PC-3 (cell line): ENCODE results near the gene ADI1. TPM values are rescaled to one million over a fixed set of nuclear protein-coding genes. Genes with fewer than 3 reads are reported as not detected.
A peak's percentile ranks its signal among the peaks of the same experiment; 100 is the strongest.

Experiments
- ATAC-seq: fragments of 200-7000 bp; cut with Tn5 transposase; 2 replicates; pipeline ENCODE4 v1.9.1; 2020; ENCODE audit warnings: mild to moderate bottlenecking, moderate library complexity
- BruUV-seq: library from RNA; stranded (reverse); fragments of 400-500 nt; replicated peaks from 2 replicates; lab custom pipeline; 2021; lab: Mats Ljungman, UMichigan
- CTCF ChIA-PET: fragments of 300-600 bp; sonication (Branson Sonifier 250); formaldehyde crosslinking; loops from one replicate; lab custom pipeline; 2022; ENCODE audit warnings: antibody characterized with exemption; lab: Charles Lee
- POLR2A ChIA-PET: fragments of 300-600 bp; sonication (Branson Sonifier 250); formaldehyde crosslinking; loops from one replicate; lab custom pipeline; 2022; ENCODE audit warnings: antibody characterized with exemption; ENCODE audit not compliant: unreplicated experiment; lab: Charles Lee
- DNase-seq: peaks from one replicate; pipeline ENCODE4 v3.0.0-alpha.2; 2015
- H2AFZ ChIP-seq: fragments of 300-600 bp; sonication (generic); 2 replicates; pipeline ENCODE4 v1.6.0; 2016; ENCODE audit warnings: antibody characterized with exemption, low read length
- H3F3A ChIP-seq: fragments of 300-600 bp; sonication (generic); one replicate; pipeline ENCODE4 v1.6.0; 2017; ENCODE audit warnings: antibody characterized with exemption, low read length, control low read depth, mild to moderate bottlenecking; ENCODE audit not compliant: unreplicated experiment
- H3K27ac ChIP-seq: fragments of 300-600 bp; sonication (generic); 2 replicates; pipeline ENCODE4 v1.5.1; 2016; ENCODE audit warnings: mild to moderate bottlenecking, low read length
- H3K27me3 ChIP-seq: fragments of 300-600 bp; sonication (generic); 2 replicates; pipeline ENCODE4 v1.6.1; 2016; ENCODE audit warnings: low read length, mixed read lengths
- H3K36me3 ChIP-seq: fragments of 300-600 bp; sonication (generic); 2 replicates; pipeline ENCODE4 v1.6.1; 2016; ENCODE audit warnings: low read depth, mixed run types, low read length, mixed read lengths
- H3K4me1 ChIP-seq: fragments of 300-600 bp; sonication (generic); 2 replicates; pipeline ENCODE4 v1.5.1; 2016; ENCODE audit warnings: low read length; ENCODE audit not compliant: insufficient read depth
- H3K4me2 ChIP-seq: fragments of 300-600 bp; sonication (generic); 2 replicates; pipeline ENCODE4 v1.6.0; 2016; ENCODE audit warnings: low read length
- H3K4me3 ChIP-seq: fragments of 300-600 bp; sonication (generic); 2 replicates; pipeline ENCODE4 v1.5.1; 2016; ENCODE audit warnings: mild to moderate bottlenecking, low read length, mixed read lengths
- H3K79me2 ChIP-seq: fragments of 300-600 bp; sonication (generic); 2 replicates; pipeline ENCODE4 v1.6.1; 2017; ENCODE audit warnings: low read length, mixed read lengths
- H3K9ac ChIP-seq: fragments of 300-600 bp; sonication (generic); 2 replicates; pipeline ENCODE4 v1.6.0; 2016; ENCODE audit warnings: mild to moderate bottlenecking, low read length
- H3K9me2 ChIP-seq: fragments of 300-600 bp; sonication (generic); replicated peaks from 2 replicates; pipeline ENCODE4 v1.6.1; 2016; ENCODE audit warnings: mixed run types, low read length, mixed read lengths
- H3K9me3 ChIP-seq: fragments of 300-600 bp; sonication (generic); 2 replicates; pipeline ENCODE4 v1.6.1; 2016; ENCODE audit warnings: low read length, mixed read lengths
- H4K20me1 ChIP-seq: fragments of 300-600 bp; sonication (generic); 2 replicates; pipeline ENCODE4 v1.6.1; 2016; ENCODE audit warnings: low read length, mixed read lengths
- EZH2 ChIP-seq: fragments of 300-600 bp; sonication (generic); IDR thresholded peaks from one replicate; pipeline ENCODE4 v1.6.1; 2017; ENCODE audit warnings: antibody characterized with exemption, mild to moderate bottlenecking, low read length; ENCODE audit not compliant: unreplicated experiment
- EZH2phosphoT487 ChIP-seq: fragments of 300-600 bp; sonication (generic); IDR thresholded peaks from 2 replicates; pipeline ENCODE4 v1.6.1; 2018; ENCODE audit warnings: mild to moderate bottlenecking, antibody characterized with exemption, low read length, borderline replicate concordance
- intact Hi-C: fragments of 100-400 bp; cut with micrococcal nuclease; formaldehyde crosslinking; loops from 2 replicates; pipeline ENCODE4 v1.9.0; 2023
- total RNA-seq: library from RNA; depleted of rRNA; stranded (reverse); fragments of >200 nt; gene quantifications from 2 replicates; pipeline ENCODE4 v1.2.3, GENCODE V29; 2014
- TF ChIP-seq, protein P1 (sequence below): fragments of 300-600 bp; sonication (generic); conservative IDR thresholded peaks from 2 replicates; pipeline ENCODE4 v1.5.1; 2017; ENCODE audit warnings: antibody characterized with exemption, low read depth, mild to moderate bottlenecking, low read length

ADI1 gene
- total RNA-seq, 1 experiment from 2014 or later, result 97.8 TPM

DNA sequence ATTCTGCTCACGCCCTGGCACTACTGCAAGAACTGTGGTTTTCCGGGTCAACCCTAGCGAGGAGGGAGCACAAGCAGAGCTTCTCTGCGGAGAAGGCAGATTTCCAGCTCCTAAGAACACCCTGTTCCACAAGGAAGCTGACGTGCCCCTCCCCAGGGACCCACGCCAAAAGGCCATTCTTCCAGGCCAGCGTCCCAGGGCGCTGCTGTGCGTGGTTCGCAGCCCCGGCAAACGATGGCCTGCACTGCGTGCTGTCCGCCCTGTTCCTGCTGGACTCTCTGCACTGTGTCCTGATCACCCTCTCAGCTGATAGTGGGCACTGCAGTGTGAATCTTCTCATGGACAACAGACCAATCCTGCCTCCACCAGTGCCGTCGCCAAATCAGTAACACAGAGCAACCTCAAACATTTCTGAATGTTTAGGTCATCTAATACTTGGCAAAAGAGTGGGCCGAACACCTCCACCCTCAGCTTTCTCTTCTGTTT, 49.1 kb downstream of the ADI1 start:
- TF ChIP-seq, protein P1, sequence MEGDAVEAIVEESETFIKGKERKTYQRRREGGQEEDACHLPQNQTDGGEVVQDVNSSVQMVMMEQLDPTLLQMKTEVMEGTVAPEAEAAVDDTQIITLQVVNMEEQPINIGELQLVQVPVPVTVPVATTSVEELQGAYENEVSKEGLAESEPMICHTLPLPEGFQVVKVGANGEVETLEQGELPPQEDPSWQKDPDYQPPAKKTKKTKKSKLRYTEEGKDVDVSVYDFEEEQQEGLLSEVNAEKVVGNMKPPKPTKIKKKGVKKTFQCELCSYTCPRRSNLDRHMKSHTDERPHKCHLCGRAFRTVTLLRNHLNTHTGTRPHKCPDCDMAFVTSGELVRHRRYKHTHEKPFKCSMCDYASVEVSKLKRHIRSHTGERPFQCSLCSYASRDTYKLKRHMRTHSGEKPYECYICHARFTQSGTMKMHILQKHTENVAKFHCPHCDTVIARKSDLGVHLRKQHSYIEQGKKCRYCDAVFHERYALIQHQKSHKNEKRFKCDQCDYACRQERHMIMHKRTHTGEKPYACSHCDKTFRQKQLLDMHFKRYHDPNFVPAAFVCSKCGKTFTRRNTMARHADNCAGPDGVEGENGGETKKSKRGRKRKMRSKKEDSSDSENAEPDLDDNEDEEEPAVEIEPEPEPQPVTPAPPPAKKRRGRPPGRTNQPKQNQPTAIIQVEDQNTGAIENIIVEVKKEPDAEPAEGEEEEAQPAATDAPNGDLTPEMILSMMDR, result no peak
- TF ChIP-seq EZH2phosphoT487, result no peak
- Histone ChIP-seq H4K20me1 (no peaks in the 10 kb centered on the region), H3K4me3 (no peak overlapping the region), H3K9ac (no peak overlapping the region), H3K4me1 (peaks cover 9% of the 10 kb centered on the region), H3K36me3 (peaks cover 8% of the 10 kb centered on the region; the same call in 1 of the 2 replicates), H3K9me3 (no peaks in the 10 kb centered on the region), H3K4me2 (no peak overlapping the region), H3F3A (no peaks in the 10 kb centered on the region), H3K27ac (no peak overlapping the region), H2AFZ (no peak overlapping the region), H3K79me2 (no peaks in the 10 kb centered on the region), H3K27me3 (no peaks in the 10 kb centered on the region), H3K9me2 (no peaks in the 10 kb centered on the region)
- DNase-seq (no peak), ATAC-seq (peak; percentile 48)
- CTCF ChIA-PET, result no interaction called here
- intact Hi-C loops, result no loop called here
- POLR2A ChIA-PET, result no interaction called here
- no TSS peak for BruUV-seq

- Histone ChIP-seq H2AFZ (no peak overlapping the region), H3K9me2 (no peaks in the 10 kb centered on the region), H4K20me1 (no peaks in the 10 kb centered on the region), H3K27ac (no peak overlapping the region), H3K4me1 (peaks cover 9% of the 10 kb centered on the region), H3K27me3 (no peaks in the 10 kb centered on the region), H3K4me3 (no peak overlapping the region), H3K36me3 (peaks cover 8% of the 10 kb centered on the region; the same call in 1 of the 2 replicates), H3K9me3 (no peaks in the 10 kb centered on the region), H3K9ac (no peak overlapping the region), H3K4me2 (no peak overlapping the region), H3F3A (no peaks in the 10 kb centered on the region), H3K79me2 (no peaks in the 10 kb centered on the region)
- intact Hi-C loops, result no loop called here
- TF ChIP-seq, protein P1, result no peak
- TF ChIP-seq EZH2, result no peak
- no peak for DNase-seq
- ATAC-seq, result no peak
- CTCF ChIA-PET, result no interaction called here
- no TSS peak for BruUV-seq
- POLR2A ChIA-PET, result no interaction called here
These were observed 49.8 kb downstream of the ADI1 start for GRCh38 chr2:3469486-3469885.

GRCh38 chr2:3468296-3468988, 50.9 kb downstream of the ADI1 start:
- Histone ChIP-seq H3K4me2 (no peak overlapping the region), H3K9me3 (no peaks in the 10 kb centered on the region), H4K20me1 (no peaks in the 10 kb centered on the region), H3F3A (no peaks in the 10 kb centered on the region), H3K36me3 (peaks cover 8% of the 10 kb centered on the region; the same call in 1 of the 2 replicates), H3K9ac (no peak overlapping the region), H3K4me1 (peaks cover 9% of the 10 kb centered on the region), H3K9me2 (no peaks in the 10 kb centered on the region), H3K27ac (no peak overlapping the region), H3K27me3 (no peaks in the 10 kb centered on the region), H3K79me2 (no peaks in the 10 kb centered on the region), H3K4me3 (no peak overlapping the region), H2AFZ (no peak overlapping the region)
- DNase-seq (no peak), ATAC-seq (no peak)
- ChIA-PET POLR2A (no interaction called here), CTCF (no interaction called here)
- intact Hi-C loops, result no loop called here
- TF ChIP-seq, protein P1, result no peak
- TF ChIP-seq EZH2phosphoT487 (no peak), EZH2 (no peak)
- no TSS peak for BruUV-seq
